HG02884 (cell line): ENCODE data around the gene ATP5PB.

ENCODE experiments used
- ATAC-seq: cut with Tn5 transposase; IDR thresholded peaks from one replicate; pipeline ENCODE4 v1.9.1; 2021; ENCODE audit warnings: mild to moderate bottlenecking, moderate library complexity; ENCODE audit not compliant: unreplicated experiment

The ATP5PB gene

DNA sequence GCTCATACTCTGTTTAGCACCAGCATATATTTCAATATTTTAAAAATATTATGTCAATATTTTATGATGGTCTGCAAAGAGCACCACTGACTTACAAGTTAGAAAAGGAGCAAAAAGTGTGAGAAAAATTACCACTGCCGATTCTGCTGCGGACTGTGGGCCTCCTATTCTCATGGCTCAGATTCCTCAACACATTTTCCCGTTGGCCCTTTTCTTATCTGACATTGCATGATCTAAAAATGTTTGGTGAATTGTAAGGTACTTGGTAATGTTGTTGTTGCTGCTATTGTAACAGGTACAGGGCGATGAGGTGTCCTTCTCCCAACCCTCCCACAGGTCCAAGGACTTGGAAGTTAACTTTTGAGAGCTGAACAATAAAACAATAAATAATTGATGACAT is 25.3 kb downstream of the ATP5PB start:
- ATAC-seq: no peak

DNA sequence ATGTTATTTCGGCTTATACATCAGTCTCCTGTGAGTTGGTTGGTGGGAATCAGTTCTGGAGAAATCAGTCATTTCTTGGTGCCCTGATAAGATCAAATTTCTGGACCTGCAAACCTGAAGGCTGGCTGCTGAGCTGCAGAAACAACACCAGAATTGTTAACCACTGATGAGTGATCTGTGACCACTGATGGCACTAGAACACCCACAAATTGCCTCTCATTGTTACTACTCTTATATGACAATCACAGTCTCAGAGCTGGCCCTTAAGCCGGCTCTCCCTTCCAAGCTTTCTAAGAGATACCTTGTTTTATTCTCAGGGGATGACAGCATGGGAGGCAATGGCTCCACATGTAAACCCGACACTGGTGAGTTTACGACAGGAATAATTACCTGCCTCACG is 26.4 kb downstream of the ATP5PB start:
- no peak for ATAC-seq

DNA sequence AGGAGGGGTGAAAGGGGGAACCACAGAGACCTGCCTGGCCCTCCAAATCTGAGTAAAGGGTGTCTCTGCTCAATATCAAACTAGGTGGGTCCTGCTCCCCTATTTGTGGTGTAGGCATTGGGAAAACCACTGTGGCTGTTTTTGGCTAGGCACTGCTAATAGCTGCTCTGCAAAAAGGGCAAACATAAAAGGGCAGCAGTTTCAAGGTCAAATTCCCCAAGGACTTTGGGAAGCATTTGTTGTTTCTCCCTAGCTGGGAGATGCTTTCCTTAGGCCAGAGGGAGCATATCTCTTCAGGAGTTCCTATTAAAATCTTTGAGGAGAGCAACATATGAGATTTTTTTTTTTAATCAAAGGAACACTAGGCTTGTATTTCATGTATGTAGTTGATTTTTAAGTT is 26.9 kb downstream of the ATP5PB start:
- no peak for ATAC-seq

DNA sequence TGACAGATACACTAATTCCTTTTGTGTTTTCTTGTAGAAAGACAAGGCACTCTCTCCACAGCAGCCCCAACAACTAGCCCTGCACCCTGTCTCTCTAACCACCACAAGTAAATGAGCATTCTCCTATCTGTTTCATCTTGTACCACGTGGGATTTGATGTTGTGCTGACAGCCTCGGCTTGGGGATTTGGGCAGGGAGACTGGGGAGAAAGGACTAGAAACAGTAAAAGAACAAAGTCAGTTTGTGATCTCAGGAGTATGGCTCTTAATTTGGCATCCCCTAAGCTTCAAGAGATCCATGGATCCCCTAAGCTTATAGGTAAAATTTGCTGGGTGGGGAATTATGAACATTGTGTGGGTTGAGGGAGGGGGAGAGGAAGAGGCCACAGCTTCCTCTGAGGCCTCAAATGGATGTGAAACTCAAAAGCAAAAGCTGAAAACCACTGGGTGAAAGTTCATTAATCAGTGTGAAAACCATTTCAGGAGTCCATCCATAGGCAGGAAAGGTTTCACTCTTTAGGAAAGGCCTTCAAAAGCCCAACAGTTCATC is 27.6 kb downstream of the ATP5PB start:
- peak; percentile 73 for ATAC-seq

DNA sequence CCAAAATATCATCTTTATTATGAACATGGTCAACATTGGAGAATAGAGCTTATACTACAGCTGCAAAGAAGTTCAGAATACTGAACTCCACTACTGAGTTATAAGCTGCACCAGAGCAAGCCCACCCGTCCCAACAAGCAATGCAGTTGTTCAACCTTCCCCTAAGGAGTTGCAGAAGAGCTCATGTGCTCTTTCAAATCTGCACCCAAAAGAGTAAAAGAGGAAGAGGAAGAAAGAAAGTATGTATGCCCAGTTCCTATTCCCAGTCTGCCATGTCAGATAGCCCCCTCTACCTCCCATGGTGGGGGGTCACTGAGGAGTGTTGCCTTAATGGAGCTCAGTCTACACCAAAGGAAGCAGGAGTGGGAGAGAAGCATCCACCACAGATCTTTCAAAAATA is 31.4 kb downstream of the ATP5PB start:
- no peak for ATAC-seq

DNA sequence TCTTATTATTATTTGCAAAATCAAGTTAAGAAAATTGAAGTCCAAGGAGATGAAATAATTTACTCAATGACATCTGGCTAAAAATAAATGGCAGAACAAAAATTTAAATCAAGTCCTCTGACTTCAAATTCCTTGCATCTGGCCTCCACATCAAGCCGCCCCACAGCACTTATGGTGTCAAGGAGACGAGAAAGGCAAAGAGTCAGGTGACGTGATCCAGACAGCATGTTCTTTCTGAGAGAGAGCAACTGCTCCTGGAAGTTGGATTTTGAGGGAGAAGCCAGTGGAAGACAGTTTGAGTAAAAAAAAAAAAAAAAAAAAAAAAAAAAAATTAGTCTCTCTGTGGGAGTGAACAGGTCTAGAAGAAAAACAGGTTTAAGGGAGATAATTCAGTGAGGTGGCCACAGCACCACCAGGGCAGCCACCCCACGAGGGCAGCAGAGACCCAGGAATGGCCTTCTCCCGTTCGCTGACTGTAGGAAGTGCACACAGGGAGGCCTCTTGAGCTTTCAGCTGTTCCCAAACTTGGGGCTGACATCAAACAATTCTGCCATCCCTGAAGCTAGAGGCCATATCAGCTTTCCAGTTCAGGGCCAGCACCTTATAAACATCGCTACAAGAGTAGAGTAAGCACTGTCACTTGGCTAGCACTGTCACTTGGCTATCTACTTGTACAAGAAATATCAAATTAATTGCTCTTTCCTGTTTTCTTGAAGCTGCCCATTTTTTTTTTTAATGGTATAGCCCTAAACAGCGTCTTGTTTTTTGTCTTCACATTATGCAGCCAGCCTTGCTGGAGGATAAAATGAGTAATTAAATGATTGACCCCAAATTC is 32.3 kb downstream of the ATP5PB start:
- ATAC-seq: no peak

DNA sequence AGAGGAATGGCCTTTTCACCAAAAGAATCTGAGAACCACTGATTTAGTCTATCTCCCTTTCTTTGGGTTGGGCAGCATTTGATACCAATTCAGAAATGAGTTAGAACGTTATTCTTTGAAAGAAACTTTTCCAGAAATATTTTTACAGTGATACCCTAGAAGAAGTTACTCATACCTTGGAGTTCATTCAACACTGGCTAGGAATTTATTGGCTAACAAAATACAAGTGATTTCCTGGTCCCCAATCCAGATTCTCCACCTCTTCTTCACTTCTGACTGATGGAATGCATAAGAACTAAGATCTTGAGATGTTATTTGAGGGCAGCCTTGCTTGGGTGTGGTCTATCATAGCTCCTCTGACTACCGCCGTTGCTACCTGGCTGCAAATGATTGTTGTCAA is 33.9 kb downstream of the ATP5PB start:
- ATAC-seq: no peak

DNA sequence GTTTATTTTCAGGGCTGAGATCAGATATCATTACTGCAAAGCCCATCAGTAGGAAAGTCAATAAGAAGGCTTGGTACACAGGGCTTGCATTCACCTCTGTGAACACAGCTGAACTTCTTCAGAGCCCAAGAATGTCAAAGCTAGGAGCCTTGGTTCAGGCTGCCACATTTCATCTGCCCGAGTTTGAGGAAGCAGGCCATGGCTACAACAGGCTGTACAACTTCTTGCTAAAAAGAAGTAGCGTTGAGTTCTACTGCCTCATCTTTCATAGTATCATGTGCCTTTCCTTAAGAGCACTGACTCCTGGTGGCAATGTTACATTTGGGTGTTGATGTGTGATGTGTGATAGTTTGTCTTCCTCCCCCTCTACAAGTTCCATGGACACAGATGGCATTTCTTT is 34.6 kb downstream of the ATP5PB start:
- ATAC-seq: no peak

DNA sequence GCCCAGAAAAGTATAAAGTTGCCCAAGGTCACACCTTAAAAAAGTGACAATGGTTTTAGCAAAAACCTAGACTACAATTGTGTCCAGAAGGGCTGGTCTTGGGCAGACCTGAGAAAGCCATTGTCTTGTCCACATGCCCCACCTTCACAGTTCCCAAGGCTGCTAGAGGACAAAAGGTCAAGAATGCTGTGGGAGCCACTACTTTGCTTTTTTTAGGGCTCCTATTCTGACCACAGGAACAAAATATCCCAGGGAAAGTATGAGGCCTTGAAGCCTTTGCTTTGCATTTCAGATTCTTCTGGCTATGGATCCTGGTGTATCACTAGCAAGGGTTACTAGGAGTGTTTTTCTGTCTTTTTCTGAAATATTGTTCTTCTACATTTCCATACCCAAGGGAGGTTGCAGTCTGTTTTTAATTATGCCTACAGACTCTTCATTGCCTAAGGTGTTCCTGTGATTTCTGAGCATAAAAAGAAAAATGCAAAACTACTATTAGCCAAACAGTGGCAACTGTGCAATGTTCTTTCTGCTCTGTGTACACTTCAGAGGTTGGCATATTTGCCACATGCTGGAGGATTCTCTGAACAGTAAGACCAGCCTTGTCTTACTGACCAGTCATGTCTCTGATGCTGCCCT is 35.2 kb downstream of the ATP5PB start:
- no peak for ATAC-seq

DNA sequence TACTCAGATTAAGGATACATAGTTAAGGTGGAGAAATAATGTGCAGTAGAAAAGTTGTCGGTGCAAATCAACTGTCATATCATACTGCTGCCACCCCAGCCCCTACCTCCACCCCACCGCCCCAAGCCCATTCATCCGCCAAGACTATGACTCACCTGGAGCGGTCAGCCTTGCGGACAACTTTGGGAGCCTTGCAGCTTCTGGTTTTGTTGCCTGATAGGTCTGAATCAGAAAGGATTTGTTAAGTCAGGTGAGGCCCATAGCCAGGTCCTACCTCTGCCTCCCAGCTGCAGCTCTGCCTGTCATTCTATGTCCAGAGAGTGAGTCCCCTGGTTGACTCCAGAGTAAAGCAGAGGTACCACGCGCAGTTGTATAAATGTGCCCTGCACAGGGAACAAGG is 37.2 kb downstream of the ATP5PB start:
- ATAC-seq: no peak

DNA sequence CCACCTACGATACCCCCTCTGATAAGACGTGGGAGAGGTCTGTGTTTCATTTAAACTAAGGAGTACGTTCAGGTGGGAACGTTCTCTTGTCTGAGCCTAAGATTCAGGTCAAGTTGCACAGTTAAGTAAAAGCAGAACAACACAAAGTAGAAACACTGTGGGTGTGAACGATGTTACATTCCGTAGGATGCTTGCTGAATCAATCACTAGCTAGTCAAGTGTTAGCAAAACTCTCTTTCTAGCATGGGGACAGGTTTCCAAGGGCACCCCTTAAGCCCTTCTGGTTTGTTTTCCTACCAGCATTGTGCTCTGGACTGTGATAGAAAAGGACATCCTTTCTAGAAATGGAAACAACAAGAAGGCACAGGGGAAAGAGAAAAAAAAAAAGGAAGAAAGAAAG is 37.9 kb downstream of the ATP5PB start:
- ATAC-seq: no peak

DNA sequence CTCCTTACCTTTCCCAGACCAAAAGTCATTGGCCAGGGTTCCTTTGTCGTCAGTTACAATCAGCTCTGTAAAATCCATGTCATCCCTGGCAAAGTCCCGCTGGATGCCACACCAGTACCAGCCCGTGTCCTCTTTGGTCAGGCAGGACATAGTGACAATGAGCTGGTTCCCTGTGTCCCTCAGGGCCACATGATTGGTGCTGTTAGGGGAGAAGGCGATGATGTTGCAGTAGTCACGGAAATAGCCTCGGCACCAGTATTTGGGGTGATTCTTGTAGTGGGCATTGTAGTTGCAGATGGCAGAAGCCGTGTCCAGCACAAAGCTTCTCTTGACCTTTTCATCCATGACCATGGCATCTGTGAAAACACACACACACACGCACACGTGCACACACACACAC is 39.4 kb downstream of the ATP5PB start:
- no peak for ATAC-seq

DNA sequence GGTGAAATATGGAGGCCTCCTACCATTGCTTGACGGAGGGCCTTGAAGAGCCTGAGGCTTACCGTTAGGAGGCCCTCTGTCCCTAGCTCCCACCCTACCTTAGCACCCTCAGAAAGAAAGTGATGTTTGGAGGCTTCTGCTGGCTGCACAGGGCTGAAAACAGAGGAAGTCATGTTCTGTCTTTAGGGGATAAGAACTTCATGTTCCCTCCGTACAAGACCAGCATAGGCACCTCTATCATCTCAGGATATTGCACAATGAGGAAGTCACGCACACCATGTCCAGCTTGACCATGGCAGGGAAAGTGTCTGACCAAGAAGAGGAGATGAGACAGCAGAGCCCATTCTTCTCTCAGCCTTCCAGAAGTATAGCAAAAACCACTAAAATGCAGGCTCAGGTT is 40.3 kb downstream of the ATP5PB start:
- ATAC-seq: no peak

DNA sequence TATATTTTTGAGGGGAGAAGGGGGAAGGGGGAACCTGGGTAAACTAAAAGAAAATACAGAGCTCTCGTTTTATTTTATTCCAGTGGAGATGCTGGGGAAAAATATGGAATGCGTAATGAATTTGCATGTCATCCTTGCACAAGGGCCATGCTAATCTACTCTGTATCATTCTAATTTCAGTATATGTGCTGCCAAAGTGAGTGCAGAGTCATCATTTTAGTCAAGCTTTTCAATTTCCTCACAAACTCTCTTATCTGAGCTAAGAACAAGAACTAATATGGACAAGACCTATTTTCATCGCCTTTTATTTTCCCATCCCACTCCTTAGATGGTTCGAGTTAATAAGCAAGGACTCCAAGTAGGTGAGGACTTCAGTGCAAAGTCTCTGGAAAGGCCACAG is 41.0 kb downstream of the ATP5PB start:
- no peak for ATAC-seq

DNA sequence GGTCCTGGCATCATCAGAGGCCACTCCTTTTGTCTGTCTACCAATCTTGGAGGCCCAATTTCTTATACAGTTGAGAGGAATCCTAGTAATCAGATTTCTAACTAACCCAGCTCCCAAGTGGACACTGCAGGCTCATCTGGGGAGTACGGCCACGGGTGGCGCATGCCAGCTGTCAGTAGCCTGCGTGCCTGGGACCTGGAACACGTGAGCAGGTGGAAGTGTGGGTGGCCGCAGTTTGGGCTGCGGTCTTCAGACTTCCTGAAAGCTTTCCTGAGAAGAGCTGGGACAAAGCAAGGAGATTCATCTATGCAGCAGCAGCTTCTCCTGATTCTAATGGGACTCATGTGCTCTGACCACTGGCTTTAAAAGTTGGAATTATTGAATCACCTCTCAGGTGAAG is 41.8 kb downstream of the ATP5PB start:
- ATAC-seq: no peak

DNA sequence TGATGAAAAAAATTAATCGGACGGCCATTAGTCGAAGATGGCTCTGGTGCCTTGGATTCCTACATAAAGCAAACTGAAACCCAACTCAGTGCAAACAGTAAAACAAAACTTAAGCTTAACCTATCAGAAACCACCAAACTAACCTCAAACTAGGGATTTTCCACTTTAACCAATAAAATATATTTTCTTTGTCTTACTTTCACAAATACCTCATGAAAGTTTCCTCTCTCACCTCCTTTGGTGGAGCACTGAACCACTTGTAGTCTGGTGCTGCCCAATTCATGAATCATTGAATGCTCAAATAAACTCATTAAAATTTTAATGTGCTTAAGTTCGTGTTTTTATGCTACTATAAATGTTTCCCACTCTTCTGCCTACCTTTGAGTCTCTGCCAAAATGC is 47.1 kb downstream of the ATP5PB start:
- ATAC-seq: no peak

DNA sequence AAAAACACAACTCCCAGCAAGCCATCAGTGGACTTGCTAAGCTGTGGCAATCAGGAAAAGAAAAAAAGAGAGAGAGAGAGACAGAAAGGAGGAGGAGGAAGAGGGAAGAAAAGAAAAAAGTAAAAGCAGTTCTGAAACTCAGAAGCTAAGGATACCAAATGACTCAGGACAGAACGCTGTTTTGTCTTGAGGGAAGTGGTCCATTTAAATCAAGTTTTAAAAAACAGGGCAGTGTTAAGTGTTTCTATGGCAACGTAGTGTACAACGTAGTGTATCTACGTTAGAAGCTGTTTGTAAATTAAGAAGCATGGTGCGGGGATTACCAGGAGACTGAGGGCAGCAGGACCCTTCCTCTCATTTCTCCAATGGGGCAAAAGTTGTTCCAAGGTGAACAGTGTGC is 48.3 kb downstream of the ATP5PB start:
- no peak for ATAC-seq

DNA sequence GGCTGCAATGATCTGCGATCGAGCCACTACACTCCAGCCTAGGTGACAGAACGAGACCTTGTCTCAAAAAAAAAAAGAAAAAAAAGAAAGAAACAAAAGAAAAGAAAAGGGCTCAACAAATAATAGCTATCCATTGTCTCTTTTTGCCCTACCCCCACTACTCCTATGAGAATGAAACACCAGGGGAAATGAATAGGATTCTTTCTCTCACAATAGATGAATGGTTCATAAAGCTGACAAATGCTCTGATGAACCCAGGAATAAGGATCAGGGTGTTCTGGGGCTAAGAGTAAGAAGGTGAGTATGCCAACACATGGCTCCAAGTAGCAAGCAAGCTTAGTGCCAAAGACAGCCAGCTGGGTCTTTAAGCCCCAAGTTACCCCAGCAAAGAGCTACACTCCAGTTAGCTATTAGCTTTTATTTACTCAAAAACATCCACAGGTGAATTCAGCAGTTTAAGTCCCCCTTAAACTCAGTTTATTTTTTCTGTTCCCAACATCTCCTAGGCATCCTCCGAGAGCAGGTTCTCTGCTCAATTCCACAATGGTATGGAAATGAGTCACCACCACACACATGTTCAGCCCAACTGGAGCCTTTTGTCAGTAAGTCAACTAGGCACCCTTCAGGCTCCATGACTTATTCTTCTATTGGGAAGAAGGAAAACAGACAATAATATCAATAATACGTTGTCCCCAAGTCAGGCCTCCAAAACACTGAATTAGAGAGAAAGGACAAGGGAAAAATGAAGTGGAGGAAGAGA is 49.9 kb downstream of the ATP5PB start:
- no peak for ATAC-seq

DNA sequence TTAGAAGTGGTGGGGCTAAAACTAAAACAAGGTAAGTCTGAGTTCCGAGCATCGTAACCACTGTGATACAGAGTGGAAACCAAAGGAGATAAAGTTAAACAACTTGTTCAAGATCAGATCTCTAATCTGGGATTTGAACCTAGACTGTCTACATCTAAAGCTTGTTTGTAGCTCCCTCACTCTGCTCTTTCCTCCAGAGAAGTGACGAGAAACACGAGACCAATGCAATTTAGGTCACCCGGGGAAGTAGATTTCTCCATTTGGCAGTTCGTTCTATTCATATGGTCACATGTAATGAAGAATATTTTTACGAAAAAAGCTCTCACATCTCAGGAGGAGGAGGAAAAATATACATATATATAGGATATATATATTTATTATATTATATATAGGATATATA is 52.4 kb downstream of the ATP5PB start:
- no peak for ATAC-seq

DNA sequence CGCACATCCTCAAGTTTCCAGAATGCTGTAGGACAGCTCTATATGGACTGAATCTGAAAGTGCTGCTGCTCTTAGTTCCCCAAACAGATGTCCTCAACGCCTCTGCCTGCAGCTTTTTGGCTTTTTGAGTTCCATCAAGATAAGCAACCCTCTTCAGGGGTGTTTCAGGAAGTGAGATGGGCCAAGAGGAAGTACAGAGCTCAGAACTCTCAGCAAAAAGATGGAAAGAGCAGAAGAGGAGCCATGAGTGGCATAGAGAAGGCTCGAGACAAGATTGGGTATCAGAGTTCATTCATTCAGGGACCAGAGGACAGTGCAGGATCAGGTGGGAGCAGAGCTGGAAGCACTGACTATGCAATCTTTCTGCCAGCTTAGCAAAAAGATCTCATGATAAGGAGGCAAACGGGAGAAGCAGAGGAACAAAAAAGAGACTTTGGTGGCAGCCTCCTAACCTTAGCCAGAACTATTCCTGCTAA is 54.4 kb downstream of the ATP5PB start, which contains the start of the genes ADORA3 and TMIGD3:
Gene ADORA3, minus strand, starts transcription at position 49 of the 476 bp plus-strand sequence. CDS start 279 bp downstream, outside the sequence.
Gene TMIGD3, minus strand, starts transcription at position 49 of the 476 bp plus-strand sequence. CDS start 279 bp downstream, outside the sequence.
- ATAC-seq: no peak

DNA sequence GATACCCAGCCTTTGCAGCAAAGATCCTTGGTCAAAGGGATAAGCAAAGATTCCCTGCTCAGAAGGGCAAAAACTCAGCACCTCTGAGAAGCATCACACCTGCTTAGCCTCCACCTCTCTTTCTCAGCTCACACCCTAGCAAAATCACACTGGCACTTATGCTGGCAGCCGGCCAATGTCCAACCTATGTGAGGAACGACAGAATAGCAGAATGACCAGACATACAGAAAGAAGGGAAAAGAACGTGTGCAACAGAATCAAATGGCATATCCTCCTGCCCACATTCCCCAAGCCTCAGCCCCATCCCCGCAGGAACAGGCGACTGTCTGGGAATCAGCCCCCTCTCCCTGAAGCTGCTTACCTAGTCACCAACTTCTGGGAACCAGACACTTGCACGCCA is 54.8 kb downstream of the ATP5PB start:
- no peak for ATAC-seq
